ENCODE measurements around the gene PRKRA.

- no peak for TF ChIP-seq CTCF (conservative IDR thresholded peaks at IDR 0.05)
- peak; percentile 77 for TF ChIP-seq ZFX (IDR thresholded peaks at IDR 0.05)
Observed at GRCh38 chr2:178480227-178481181, 29.5 kb upstream of the PRKRA start, which contains the start of gene PLEKHA3.
